ENCODE data around the gene TRUB2. TPM values are rescaled to one million over a fixed set of nuclear protein-coding genes. Genes with fewer than 3 reads are reported as not detected.

TRUB2 gene
- total RNA-seq, 4 donors from 2014 or later, result 7.1 to 18.1 (median 14.3) TPM

GRCh38 chr9:128317629-128318028 is 4.6 kb downstream of the TRUB2 start:
- no peak overlapping the region for H3K27ac ChIP-seq
- H3K4me3 ChIP-seq, result no peak overlapping the region
- no peaks in the 10 kb centered on the region for H3K9me3 ChIP-seq
- no peaks in the 10 kb centered on the region for H3K27me3 ChIP-seq
- no peak for ATAC-seq
- peaks cover 0 to 64% of the 10 kb centered on the region in 2 donors for H3K36me3 ChIP-seq
- DNase-seq, result no peak
- TF ChIP-seq POLR2A (IDR thresholded peaks at IDR 0.05), result no peak
- TF ChIP-seq, protein P1, sequence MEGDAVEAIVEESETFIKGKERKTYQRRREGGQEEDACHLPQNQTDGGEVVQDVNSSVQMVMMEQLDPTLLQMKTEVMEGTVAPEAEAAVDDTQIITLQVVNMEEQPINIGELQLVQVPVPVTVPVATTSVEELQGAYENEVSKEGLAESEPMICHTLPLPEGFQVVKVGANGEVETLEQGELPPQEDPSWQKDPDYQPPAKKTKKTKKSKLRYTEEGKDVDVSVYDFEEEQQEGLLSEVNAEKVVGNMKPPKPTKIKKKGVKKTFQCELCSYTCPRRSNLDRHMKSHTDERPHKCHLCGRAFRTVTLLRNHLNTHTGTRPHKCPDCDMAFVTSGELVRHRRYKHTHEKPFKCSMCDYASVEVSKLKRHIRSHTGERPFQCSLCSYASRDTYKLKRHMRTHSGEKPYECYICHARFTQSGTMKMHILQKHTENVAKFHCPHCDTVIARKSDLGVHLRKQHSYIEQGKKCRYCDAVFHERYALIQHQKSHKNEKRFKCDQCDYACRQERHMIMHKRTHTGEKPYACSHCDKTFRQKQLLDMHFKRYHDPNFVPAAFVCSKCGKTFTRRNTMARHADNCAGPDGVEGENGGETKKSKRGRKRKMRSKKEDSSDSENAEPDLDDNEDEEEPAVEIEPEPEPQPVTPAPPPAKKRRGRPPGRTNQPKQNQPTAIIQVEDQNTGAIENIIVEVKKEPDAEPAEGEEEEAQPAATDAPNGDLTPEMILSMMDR (IDR thresholded peaks at IDR 0.05 in 4 of 5, conservative IDR thresholded peaks at IDR 0.05 in 1 of 5), result no peak
- intact Hi-C loops (cut with DNase I; ENCODE audit: low total_unique reads), result no loop called here
- peaks cover 6 to 11% of the 10 kb centered on the region in 2 donors for H3K4me1 ChIP-seq
- in situ Hi-C loops (cut with MboI; ENCODE audit: low sequenced_read_pairs in 4 of 4), result no loop called here

DNA sequence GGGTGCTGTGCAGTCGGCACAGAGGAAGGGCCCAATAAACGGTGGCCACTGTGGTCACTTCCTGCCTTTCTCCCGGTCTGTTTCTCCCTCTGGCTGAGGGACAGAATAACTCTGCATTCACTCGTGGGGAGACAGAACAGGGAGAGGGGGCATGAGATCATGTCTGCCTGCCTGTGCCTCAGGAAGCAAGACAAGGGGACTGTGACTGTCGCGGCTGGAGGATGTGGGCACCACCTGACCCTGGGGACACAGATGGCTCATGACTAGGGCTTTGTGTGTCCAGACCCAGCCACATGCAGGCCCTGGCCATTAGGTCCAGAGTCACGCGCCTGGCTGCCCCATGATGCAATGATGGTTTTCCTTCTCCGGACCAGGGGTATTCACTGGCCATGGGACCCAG is 5.8 kb downstream of the TRUB2 start:
- H3K36me3 ChIP-seq, result peaks cover 0 to 65% of the 10 kb centered on the region in 2 donors
- intact Hi-C loops (cut with DNase I; ENCODE audit: low total_unique reads), result no loop called here
- DNase-seq, result no peak
- in situ Hi-C loops (cut with MboI; ENCODE audit: low sequenced_read_pairs in 4 of 4), result no loop called here
- TF ChIP-seq POLR2A (IDR thresholded peaks at IDR 0.05), result no peak
- TF ChIP-seq, protein P1 (IDR thresholded peaks at IDR 0.05 in 4 of 5, conservative IDR thresholded peaks at IDR 0.05 in 1 of 5), result no peak
- ATAC-seq, result no peak
- H3K4me1 ChIP-seq, result peaks cover 3 to 6% of the 10 kb centered on the region in 2 donors
- no peak overlapping the region for H3K27ac ChIP-seq
- H3K4me3 ChIP-seq, result no peak overlapping the region
- H3K27me3 ChIP-seq, result no peaks in the 10 kb centered on the region
- no peaks in the 10 kb centered on the region for H3K9me3 ChIP-seq

DNA sequence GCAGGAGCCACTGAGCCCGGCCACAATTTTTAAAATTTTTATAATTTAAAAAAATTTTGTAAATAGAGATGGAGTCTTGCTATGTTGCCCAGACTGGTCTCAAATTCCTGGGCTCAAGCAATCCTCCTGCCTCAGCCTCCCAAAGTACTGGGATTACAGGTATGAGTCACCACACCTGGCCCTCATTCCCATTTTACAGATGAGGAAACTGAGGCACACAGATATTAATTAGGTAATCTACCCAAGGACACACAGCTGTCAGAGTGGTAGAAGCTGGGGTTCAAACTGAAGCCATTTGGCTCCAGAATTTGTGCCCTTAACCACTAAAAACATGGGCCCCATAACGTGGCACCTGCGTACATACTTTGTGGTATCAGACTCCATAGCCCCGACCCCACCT is 7.5 kb downstream of the TRUB2 start:
- Histone ChIP-seq H3K9me3 (no peaks in the 10 kb centered on the region), H3K4me3 (no peak overlapping the region), H3K4me1 (peaks cover 0 to 8% of the 10 kb centered on the region in 2 donors), H3K27ac (no peak overlapping the region), H3K36me3 (peaks cover 0 to 63% of the 10 kb centered on the region in 2 donors), H3K27me3 (no peaks in the 10 kb centered on the region)
- intact Hi-C loops (cut with DNase I; ENCODE audit: low total_unique reads), result no loop called here
- ATAC-seq, result no peak
- DNase-seq, result no peak
- in situ Hi-C loops (cut with MboI; ENCODE audit: low sequenced_read_pairs in 4 of 4), result no loop called here
- no peak for TF ChIP-seq POLR2A (IDR thresholded peaks at IDR 0.05)
- TF ChIP-seq, protein P1 (IDR thresholded peaks at IDR 0.05 in 4 of 5, conservative IDR thresholded peaks at IDR 0.05 in 1 of 5), result no peak

DNA sequence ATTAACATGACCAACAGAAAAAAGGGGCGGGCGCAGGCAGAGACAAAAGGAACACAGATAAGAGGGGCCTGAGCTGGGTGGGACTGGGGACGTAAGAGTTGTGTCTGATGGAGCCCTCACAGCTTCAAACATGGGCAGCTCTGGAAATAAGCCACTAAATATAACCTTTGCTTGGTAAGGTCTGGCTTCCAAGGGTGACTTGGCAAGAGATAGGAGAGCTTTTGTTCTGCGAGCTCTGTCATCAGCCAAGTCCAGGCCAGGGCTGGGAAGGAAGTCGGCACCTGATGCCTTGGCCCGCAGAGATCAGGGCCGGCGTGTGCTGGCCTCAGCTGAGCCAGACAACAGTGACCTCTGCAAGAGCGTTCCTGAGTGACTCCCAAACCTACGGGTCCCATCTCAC is 11.8 kb downstream of the TRUB2 start:
- DNase-seq, result peak; percentile 28 to 71
- Histone ChIP-seq H3K27me3 (no peaks in the 10 kb centered on the region), H3K36me3 (peaks cover 0 to 53% of the 10 kb centered on the region in 2 donors), H3K27ac (peak overlapping the region; percentile 31 to 76 (median 74)), H3K9me3 (no peaks in the 10 kb centered on the region), H3K4me3 (no peak overlapping the region), H3K4me1 (peaks cover 0 to 8% of the 10 kb centered on the region in 2 donors)
- in situ Hi-C loops (cut with MboI; ENCODE audit: low sequenced_read_pairs in 4 of 4) (no loop called here), intact Hi-C loops (cut with DNase I; ENCODE audit: low total_unique reads) (no loop called here)
- no peak for TF ChIP-seq POLR2A (IDR thresholded peaks at IDR 0.05)
- TF ChIP-seq, protein P1 (IDR thresholded peaks at IDR 0.05 in 4 of 5, conservative IDR thresholded peaks at IDR 0.05 in 1 of 5), result no peak
- peak; percentile 70 to 91 for ATAC-seq

- intact Hi-C loops (cut with DNase I; ENCODE audit: low total_unique reads) (no loop called here), in situ Hi-C loops (cut with MboI; ENCODE audit: low sequenced_read_pairs in 4 of 4) (no loop called here)
- no peak for TF ChIP-seq POLR2A (IDR thresholded peaks at IDR 0.05)
- Histone ChIP-seq H3K4me3 (no peak overlapping the region), H3K36me3 (peaks cover 0 to 44% of the 10 kb centered on the region in 2 donors), H3K9me3 (no peaks in the 10 kb centered on the region), H3K4me1 (peaks cover 0 to 8% of the 10 kb centered on the region in 2 donors), H3K27me3 (no peaks in the 10 kb centered on the region), H3K27ac (no peak overlapping the region)
- ATAC-seq (no peak), DNase-seq (no peak)
Observed at GRCh38 chr9:128309551-128309950, 12.7 kb downstream of the TRUB2 start.

All from gastrocnemius medialis (tissue), 4 donors.